ENCODE measurements around the gene LYVE1. TPM values are rescaled to one million over a fixed set of nuclear protein-coding genes. Genes with fewer than 3 reads are reported as not detected.

LYVE1 gene
- 0.04 TPM for polyA plus RNA-seq (2013, experiment 1 of 2)
- polyA plus RNA-seq (2013, experiment 2 of 2) = 0.08 TPM

- no peak within 1 kb of the TSS for H3K27ac ChIP-seq (ENCODE audit: low read depth, low read length)
- no peak within 1 kb of the TSS for H3K4ac ChIP-seq (ENCODE audit: low read depth, low read length)
- no peak within 1 kb of the TSS for H4K5ac ChIP-seq (ENCODE audit: low read length)
- no peaks in the 10 kb centered on the region for H3K27me3 ChIP-seq (ENCODE audit: insufficient read depth, low read length, poor library complexity)
- H4K8ac ChIP-seq (ENCODE audit: low read depth, low read length) = no peak within 1 kb of the TSS
- peaks cover 2% of the 10 kb centered on the region for H3K4me1 ChIP-seq (ENCODE audit: control insufficient read depth, low read depth, low read length)
- H3K9ac ChIP-seq (ENCODE audit: low read length) = no peak within 1 kb of the TSS
- no peaks in the 10 kb centered on the region for H3K36me3 ChIP-seq (ENCODE audit: control insufficient read depth, insufficient read depth, low read length)
- DNase-seq = no peak
- no peak within 1 kb of the TSS for H2BK120ac ChIP-seq (ENCODE audit: low read depth, low read length)
- no peak within 1 kb of the TSS for H3K23ac ChIP-seq (ENCODE audit: low read length)
- no peak within 1 kb of the TSS for H2BK5ac ChIP-seq (ENCODE audit: low read length)
- H3K4me2 ChIP-seq (ENCODE audit: low read length) = no peak within 1 kb of the TSS
- H3K79me2 ChIP-seq (ENCODE audit: control insufficient read depth, insufficient read depth, low read length) = no peaks in the 10 kb centered on the region
- WGBS (ENCODE audit: extremely low coverage, insufficient coverage, low lambda C conversion rate) = no CpG with 5 or more reads among the region's 7 CpGs
- no peak within 1 kb of the TSS for H3K4me3 ChIP-seq (ENCODE audit: low read length)
- H3K79me1 ChIP-seq (ENCODE audit: low read length) = no peaks in the 10 kb centered on the region
- H3K56ac ChIP-seq (ENCODE audit: low read length) = no peak within 1 kb of the TSS
- H2AK5ac ChIP-seq (ENCODE audit: low read length) = no peak within 1 kb of the TSS
- H3K18ac ChIP-seq (ENCODE audit: low read length) = no peak within 1 kb of the TSS
- H2BK15ac ChIP-seq (replicated peaks; ENCODE audit: low read depth) = no peak within 1 kb of the TSS
These were observed at the start of gene LYVE1 for GRCh38 chr11:10568486-10568941. Gene LYVE1, minus strand, starts transcription at chr11:10568665. Its CDS starts 133 bp downstream, at chr11:10568532.

GRCh38 chr11:10617551-10617950 lies 49.1 kb upstream of the LYVE1 start:
- Histone ChIP-seq H3K4me2 (ENCODE audit: low read length) (no peak overlapping the region), H3K56ac (ENCODE audit: low read length) (no peak overlapping the region), H2BK5ac (ENCODE audit: low read length) (no peak overlapping the region), H4K8ac (ENCODE audit: low read depth, low read length) (no peak overlapping the region), H2BK15ac (replicated peaks; ENCODE audit: low read depth) (no peak overlapping the region), H3K23ac (ENCODE audit: low read length) (no peak overlapping the region), H4K5ac (ENCODE audit: low read length) (no peak overlapping the region), H3K36me3 (ENCODE audit: control insufficient read depth, insufficient read depth, low read length) (no peaks in the 10 kb centered on the region), H3K4me3 (ENCODE audit: low read length) (no peak overlapping the region), H3K9ac (ENCODE audit: low read length) (no peak overlapping the region), H3K27ac (ENCODE audit: low read depth, low read length) (no peak overlapping the region), H2BK120ac (ENCODE audit: low read depth, low read length) (no peak overlapping the region), H2AK5ac (ENCODE audit: low read length) (no peak overlapping the region), H3K4me1 (ENCODE audit: control insufficient read depth, low read depth, low read length) (peaks cover 5% of the 10 kb centered on the region), H3K4ac (ENCODE audit: low read depth, low read length) (no peak overlapping the region), H3K27me3 (ENCODE audit: insufficient read depth, low read length, poor library complexity) (no peaks in the 10 kb centered on the region), H3K79me2 (ENCODE audit: control insufficient read depth, insufficient read depth, low read length) (no peaks in the 10 kb centered on the region), H3K79me1 (ENCODE audit: low read length) (no peaks in the 10 kb centered on the region), H3K18ac (ENCODE audit: low read length) (no peak overlapping the region)
- no peak for DNase-seq
- no CpG with 5 or more reads among the region's 1 CpG for WGBS (ENCODE audit: extremely low coverage, insufficient coverage, low lambda C conversion rate)

- Histone ChIP-seq H4K8ac (ENCODE audit: low read depth, low read length) (no peak overlapping the region), H3K27me3 (ENCODE audit: insufficient read depth, low read length, poor library complexity) (no peaks in the 10 kb centered on the region), H3K4ac (ENCODE audit: low read depth, low read length) (no peak overlapping the region), H3K23ac (ENCODE audit: low read length) (no peak overlapping the region), H3K36me3 (ENCODE audit: control insufficient read depth, insufficient read depth, low read length) (no peaks in the 10 kb centered on the region), H3K27ac (ENCODE audit: low read depth, low read length) (no peak overlapping the region), H2BK15ac (replicated peaks; ENCODE audit: low read depth) (no peak overlapping the region), H3K9ac (ENCODE audit: low read length) (no peak overlapping the region), H3K4me2 (ENCODE audit: low read length) (no peak overlapping the region), H2BK120ac (ENCODE audit: low read depth, low read length) (no peak overlapping the region), H4K5ac (ENCODE audit: low read length) (no peak overlapping the region), H3K4me1 (ENCODE audit: control insufficient read depth, low read depth, low read length) (no peaks in the 10 kb centered on the region), H3K79me2 (ENCODE audit: control insufficient read depth, insufficient read depth, low read length) (no peaks in the 10 kb centered on the region), H3K56ac (ENCODE audit: low read length) (no peak overlapping the region), H2AK5ac (ENCODE audit: low read length) (no peak overlapping the region), H2BK5ac (ENCODE audit: low read length) (no peak overlapping the region), H3K4me3 (ENCODE audit: low read length) (no peak overlapping the region), H3K18ac (ENCODE audit: low read length) (no peak overlapping the region), H3K79me1 (ENCODE audit: low read length) (no peaks in the 10 kb centered on the region)
- no CpG with 5 or more reads among the region's 9 CpGs for WGBS (ENCODE audit: extremely low coverage, insufficient coverage, low lambda C conversion rate)
- no peak for DNase-seq
These were observed 43.8 kb upstream of the LYVE1 start for GRCh38 chr11:10611979-10612862.

GRCh38 chr11:10609636-10610035 lies 41.2 kb upstream of the LYVE1 start:
- H3K23ac ChIP-seq (ENCODE audit: low read length) = no peak overlapping the region
- no peak overlapping the region for H3K27ac ChIP-seq (ENCODE audit: low read depth, low read length)
- H3K4me3 ChIP-seq (ENCODE audit: low read length) = no peak overlapping the region
- no peak overlapping the region for H2BK5ac ChIP-seq (ENCODE audit: low read length)
- H2AK5ac ChIP-seq (ENCODE audit: low read length) = no peak overlapping the region
- no peaks in the 10 kb centered on the region for H3K79me2 ChIP-seq (ENCODE audit: control insufficient read depth, insufficient read depth, low read length)
- H3K36me3 ChIP-seq (ENCODE audit: control insufficient read depth, insufficient read depth, low read length) = no peaks in the 10 kb centered on the region
- H3K4me1 ChIP-seq (ENCODE audit: control insufficient read depth, low read depth, low read length) = peaks cover 10% of the 10 kb centered on the region
- no CpG with 5 or more reads among the region's 3 CpGs for WGBS (ENCODE audit: extremely low coverage, insufficient coverage, low lambda C conversion rate)
- H3K56ac ChIP-seq (ENCODE audit: low read length) = no peak overlapping the region
- no peak overlapping the region for H4K8ac ChIP-seq (ENCODE audit: low read depth, low read length)
- H2BK120ac ChIP-seq (ENCODE audit: low read depth, low read length) = no peak overlapping the region
- H2BK15ac ChIP-seq (replicated peaks; ENCODE audit: low read depth) = no peak overlapping the region
- no peak overlapping the region for H4K5ac ChIP-seq (ENCODE audit: low read length)
- H3K9ac ChIP-seq (ENCODE audit: low read length) = no peak overlapping the region
- no peak overlapping the region for H3K18ac ChIP-seq (ENCODE audit: low read length)
- DNase-seq = no peak
- no peak overlapping the region for H3K4ac ChIP-seq (ENCODE audit: low read depth, low read length)
- H3K4me2 ChIP-seq (ENCODE audit: low read length) = no peak overlapping the region
- H3K27me3 ChIP-seq (ENCODE audit: insufficient read depth, low read length, poor library complexity) = no peaks in the 10 kb centered on the region
- no peaks in the 10 kb centered on the region for H3K79me1 ChIP-seq (ENCODE audit: low read length)

GRCh38 chr11:10608584-10608983 lies 40.1 kb upstream of the LYVE1 start:
- peaks cover 10% of the 10 kb centered on the region for H3K4me1 ChIP-seq (ENCODE audit: control insufficient read depth, low read depth, low read length)
- no peak for DNase-seq
- H3K36me3 ChIP-seq (ENCODE audit: control insufficient read depth, insufficient read depth, low read length) = no peaks in the 10 kb centered on the region

More at GRCh38 chr11:10608584-10608983, 40.1 kb upstream of the LYVE1 start:
- H3K27ac ChIP-seq (ENCODE audit: low read depth, low read length) = no peak overlapping the region
- H4K8ac ChIP-seq (ENCODE audit: low read depth, low read length) = no peak overlapping the region
- H3K18ac ChIP-seq (ENCODE audit: low read length) = no peak overlapping the region
- H2BK15ac ChIP-seq (replicated peaks; ENCODE audit: low read depth) = no peak overlapping the region
- H3K4ac ChIP-seq (ENCODE audit: low read depth, low read length) = no peak overlapping the region
- no peak overlapping the region for H2AK5ac ChIP-seq (ENCODE audit: low read length)
- H3K79me1 ChIP-seq (ENCODE audit: low read length) = no peaks in the 10 kb centered on the region
- H3K56ac ChIP-seq (ENCODE audit: low read length) = no peak overlapping the region
- no peaks in the 10 kb centered on the region for H3K79me2 ChIP-seq (ENCODE audit: control insufficient read depth, insufficient read depth, low read length)
- H3K4me2 ChIP-seq (ENCODE audit: low read length) = no peak overlapping the region
- H2BK5ac ChIP-seq (ENCODE audit: low read length) = no peak overlapping the region
- H3K9ac ChIP-seq (ENCODE audit: low read length) = no peak overlapping the region
- H2BK120ac ChIP-seq (ENCODE audit: low read depth, low read length) = no peak overlapping the region
- H3K4me3 ChIP-seq (ENCODE audit: low read length) = no peak overlapping the region
- H3K23ac ChIP-seq (ENCODE audit: low read length) = no peak overlapping the region
- no peaks in the 10 kb centered on the region for H3K27me3 ChIP-seq (ENCODE audit: insufficient read depth, low read length, poor library complexity)
- no peak overlapping the region for H4K5ac ChIP-seq (ENCODE audit: low read length)
